ENCODE data around the gene UBA6.

GRCh38 chr4:67571975-67572374 lies 129.0 kb downstream of the UBA6 start:
- no peak for TF ChIP-seq CTCF (conservative IDR thresholded peaks at IDR 0.05; ENCODE audit: low read depth, low read length)
- TF ChIP-seq ELK1 (IDR thresholded peaks at IDR 0.05; ENCODE audit: borderline replicate concordance, low read depth, low read length): no peak
- TF ChIP-seq, protein P1, sequence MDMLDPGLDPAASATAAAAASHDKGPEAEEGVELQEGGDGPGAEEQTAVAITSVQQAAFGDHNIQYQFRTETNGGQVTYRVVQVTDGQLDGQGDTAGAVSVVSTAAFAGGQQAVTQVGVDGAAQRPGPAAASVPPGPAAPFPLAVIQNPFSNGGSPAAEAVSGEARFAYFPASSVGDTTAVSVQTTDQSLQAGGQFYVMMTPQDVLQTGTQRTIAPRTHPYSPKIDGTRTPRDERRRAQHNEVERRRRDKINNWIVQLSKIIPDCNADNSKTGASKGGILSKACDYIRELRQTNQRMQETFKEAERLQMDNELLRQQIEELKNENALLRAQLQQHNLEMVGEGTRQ (IDR thresholded peaks at IDR 0.05; ENCODE audit: low read depth, low read length): no peak
